IMR-90 (cell line): Measurements from ENCODE around the gene B3GAT2. TPM values are rescaled to one million over a fixed set of nuclear protein-coding genes. Genes with fewer than 3 reads are reported as not detected.

Experiments used
- ATAC-seq: fragments of 200-7000 bp; cut with Tn5 transposase; 2 replicates; pipeline ENCODE4 v1.9.1; 2020; ENCODE audit warnings: low read depth, mild to moderate bottlenecking, moderate library complexity
- BruUV-seq: library from RNA; stranded (reverse); fragments of 400-500 nt; replicated peaks from 2 replicates; lab custom pipeline; 2021; lab: Mats Ljungman, UMichigan
- CTCF ChIA-PET: fragments of 300-600 bp; formaldehyde crosslinking; extraction: SDS; loops from one replicate; lab custom pipeline; 2021; ENCODE audit warnings: antibody characterized with exemption; lab: Yijun Ruan, JAX
- POLR2A ChIA-PET: fragments of 300-600 bp; sonication (Branson Sonifier 250); formaldehyde crosslinking; loops from one replicate; lab custom pipeline; 2022; ENCODE audit warnings: antibody characterized with exemption; ENCODE audit not compliant: unreplicated experiment; lab: Charles Lee
- DNase-seq: peaks from one replicate; pipeline ENCODE4 v3.0.0; 2013
- H2AFZ ChIP-seq: replicated peaks from 2 replicates; pipeline ENCODE3; 2013; ENCODE audit warnings: low read length, mild to moderate bottlenecking; ENCODE audit not compliant: poor library complexity
- H2AK5ac ChIP-seq: 2 replicates; pipeline ENCODE4 v1.6.1; 2013; ENCODE audit warnings: low read depth, low read length, inconsistent platforms
- H2AK9ac ChIP-seq: replicated peaks from 2 replicates; pipeline ENCODE3; 2013; ENCODE audit warnings: mild to moderate bottlenecking, low read depth, low read length, moderate library complexity; ENCODE audit not compliant: poor library complexity
- H2BK120ac ChIP-seq: 2 replicates; pipeline ENCODE4 v1.6.1; 2013; ENCODE audit warnings: low read depth, low read length, inconsistent platforms
- H2BK15ac ChIP-seq: 3 replicates; pipeline ENCODE4 v1.6.1; 2013; ENCODE audit warnings: low read depth, low read length, inconsistent platforms
- H2BK20ac ChIP-seq: 2 replicates; pipeline ENCODE4 v1.6.1; 2013; ENCODE audit warnings: low read depth, mild to moderate bottlenecking, inconsistent platforms, low read length, moderate library complexity
- H2BK5ac ChIP-seq: 2 replicates; pipeline ENCODE4 v1.6.1; 2013; ENCODE audit warnings: mild to moderate bottlenecking, low read depth, low read length, inconsistent platforms; ENCODE audit not compliant: poor library complexity, severe bottlenecking
- H3K14ac ChIP-seq: replicated peaks from 2 replicates; pipeline ENCODE4 v1.6.1; 2013; ENCODE audit warnings: low read depth, low read length, inconsistent platforms
- H3K18ac ChIP-seq: 2 replicates; pipeline ENCODE4 v1.6.1; 2013; ENCODE audit warnings: low read depth, low read length, control low read depth
- H3K23ac ChIP-seq: 2 replicates; pipeline ENCODE4 v1.6.1; 2013; ENCODE audit warnings: low read depth, low read length, inconsistent platforms
- H3K27ac ChIP-seq: 2 replicates; pipeline ENCODE4 v1.5.1; 2013; ENCODE audit warnings: mild to moderate bottlenecking, control low read depth, low read length; ENCODE audit not compliant: insufficient read depth
- H3K27me3 ChIP-seq: 2 replicates; pipeline ENCODE4 v1.6.1; 2013; ENCODE audit warnings: low read length; ENCODE audit not compliant: control insufficient read depth, insufficient read depth
- H3K36me3 ChIP-seq: 2 replicates; pipeline ENCODE4 v1.6.1; 2013; ENCODE audit warnings: low read length, mixed read lengths; ENCODE audit not compliant: control insufficient read depth, insufficient read depth
- H3K4ac ChIP-seq: 2 replicates; pipeline ENCODE4 v1.6.1; 2013; ENCODE audit warnings: low read depth, low read length, inconsistent platforms
- H3K4me1 ChIP-seq: 2 replicates; pipeline ENCODE4 v1.6.1; 2013; ENCODE audit warnings: low read length, mixed read lengths; ENCODE audit not compliant: control insufficient read depth, insufficient read depth
- H3K4me2 ChIP-seq: 2 replicates; pipeline ENCODE4 v1.6.1; 2013; ENCODE audit warnings: low read depth, mild to moderate bottlenecking, control low read depth, low read length, moderate library complexity
- H3K4me3 ChIP-seq: 2 replicates; pipeline ENCODE4 v1.5.1; 2013; ENCODE audit warnings: low read depth, mild to moderate bottlenecking, control low read depth, low read length, moderate library complexity; ENCODE audit not compliant: insufficient read depth
- H3K56ac ChIP-seq: 2 replicates; pipeline ENCODE4 v1.6.1; 2013; ENCODE audit warnings: low read length, inconsistent platforms; ENCODE audit not compliant: insufficient read depth; ENCODE audit errors: extremely low read depth
- H3K79me1 ChIP-seq, 2 experiments: 2 replicates each; pipeline ENCODE4 v1.6.1; 2013; ENCODE audit warnings: low read length in 2 of 2, inconsistent platforms in 1 of 2, low read depth in 1 of 2
- H3K9ac ChIP-seq: 2 replicates; pipeline ENCODE4 v1.6.1; 2013; ENCODE audit warnings: low read depth, low read length, control low read depth
- H3K9me1 ChIP-seq: 2 replicates; pipeline ENCODE4 v1.6.1; 2013; ENCODE audit warnings: low read length, inconsistent platforms; ENCODE audit not compliant: insufficient read depth
- H3K9me3 ChIP-seq: 2 replicates; pipeline ENCODE4 v1.6.1; 2013; ENCODE audit warnings: low read length; ENCODE audit not compliant: control insufficient read depth, insufficient read depth
- H4K20me1 ChIP-seq: 2 replicates; pipeline ENCODE4 v1.6.1; 2013; ENCODE audit warnings: low read length, inconsistent platforms; ENCODE audit not compliant: insufficient read depth
- H4K5ac ChIP-seq: 2 replicates; pipeline ENCODE4 v1.6.1; 2013; ENCODE audit warnings: mild to moderate bottlenecking, low read depth, low read length, control low read depth
- H4K8ac ChIP-seq, 2 experiments: 2 replicates each; pipeline ENCODE4 v1.6.1; 2013; ENCODE audit warnings: low read depth in 2 of 2, low read length in 2 of 2, control low read depth in 1 of 2, inconsistent platforms in 1 of 2
- H4K91ac ChIP-seq: 2 replicates; pipeline ENCODE4 v1.6.1; 2013; ENCODE audit warnings: low read depth, low read length, inconsistent platforms; ENCODE audit not compliant: insufficient read depth
- BHLHE40 ChIP-seq: fragments of 150-350 bp; IDR thresholded peaks from 2 replicates; pipeline ENCODE4 v1.6.1; 2016; ENCODE audit warnings: mild to moderate bottlenecking, low read depth, low read length
- CEBPB ChIP-seq: IDR thresholded peaks from 2 replicates; pipeline ENCODE4 v1.6.1; 2012; ENCODE audit warnings: low read depth, low read length, improper control_type of control experiment
- CHD1 ChIP-seq: IDR thresholded peaks from 2 replicates; pipeline ENCODE4 v1.6.1; 2012; ENCODE audit warnings: low read depth, low read length, improper control_type of control experiment
- FOS ChIP-seq: fragments of 150-350 bp; IDR thresholded peaks from 2 replicates; pipeline ENCODE4 v1.6.1; 2016; ENCODE audit warnings: low read depth, low read length
- MAFK ChIP-seq: IDR thresholded peaks from 2 replicates; pipeline ENCODE4 v1.6.1; 2012; ENCODE audit warnings: low read depth, low read length, improper control_type of control experiment
- MXI1 ChIP-seq: IDR thresholded peaks from 2 replicates; pipeline ENCODE4 v1.6.1; 2012; ENCODE audit warnings: low read depth, mild to moderate bottlenecking, low read length, moderate library complexity, borderline replicate concordance
- NFE2L2 ChIP-seq: fragments of 150-350 bp; IDR thresholded peaks from 2 replicates; pipeline ENCODE4 v1.6.1; 2016; ENCODE audit warnings: low read depth, mild to moderate bottlenecking, low read length
- RAD21 ChIP-seq: IDR thresholded peaks from 2 replicates; pipeline ENCODE4 v1.6.1; 2012; ENCODE audit warnings: low read length, improper control_type of control experiment
- RCOR1 ChIP-seq: IDR thresholded peaks from 2 replicates; pipeline ENCODE4 v1.6.1; 2012; ENCODE audit warnings: mild to moderate bottlenecking, low read length, improper control_type of control experiment; ENCODE audit not compliant: insufficient replicate concordance
- SMC3 ChIP-seq: fragments of 150-350 bp; IDR thresholded peaks from 2 replicates; pipeline ENCODE4 v1.6.1; 2016; ENCODE audit warnings: low read depth, mild to moderate bottlenecking, antibody characterized with exemption, low read length, moderate library complexity
- USF2 ChIP-seq: fragments of 150-350 bp; IDR thresholded peaks from 2 replicates; pipeline ENCODE4 v1.6.1; 2017; ENCODE audit warnings: mild to moderate bottlenecking, antibody characterized with exemption, low read length, low read depth
- WGBS, 2 experiments: methylation state at CpG; one replicate each; pipeline versions ENCODE4 v1.1.5 to v1.1.7; 2013; ENCODE audit warnings: missing lambda C conversion rate in 2 of 2; ENCODE audit not compliant: insufficient read length in 1 of 2; ENCODE audit errors: extremely low coverage in 2 of 2; 5-methylcytosine and 5-hydroxymethylcytosine counted together
- dilution Hi-C: fragments of 300-500 bp; cut with HindIII; formaldehyde crosslinking; loops from one replicate; pipeline ENCODE4 v1.14.3; 2018; ENCODE audit warnings: low sequenced_read_pairs; ENCODE audit not compliant: unreplicated experiment
- in situ Hi-C: fragments of 300-500 bp; cut with MboI; formaldehyde crosslinking; loops from 3 replicates; pipeline ENCODE4 v1.14.3; 2019; ENCODE audit warnings: low sequenced_read_pairs, inconsistent platforms, mixed read lengths
- intact Hi-C: fragments of 100-400 bp; cut with micrococcal nuclease; formaldehyde crosslinking; loops from 2 replicates; pipeline ENCODE4 v1.10.0; 2022
- polyA plus RNA-seq, 3 experiments: library from polyadenylated mRNA; depleted of rRNA; stranded (reverse); fragments of >200 nt; gene quantifications; 2 replicates each; pipeline ENCODE4 v1.2.3, GENCODE V29; 2012; ENCODE audit warnings: low replicate concordance in 1 of 3
- total RNA-seq: library from RNA; depleted of rRNA; stranded (reverse); fragments of >200 nt; gene quantifications from 2 replicates; pipeline ENCODE4 v1.2.3, GENCODE V29; 2012

B3GAT2 gene
- total and polyA plus RNA-seq, 2 of the 4 experiments (the other 2 are of a cell fraction): 0.02 TPM; not detected in 1

GRCh38 chr6:70933853-70934252 is 23.0 kb downstream of the B3GAT2 start:
- H2AFZ ChIP-seq: no peak overlapping the region
- H3K27ac ChIP-seq: no peak overlapping the region
- in situ Hi-C loops: no loop called here
- H3K79me1 ChIP-seq: no peaks in the 10 kb centered on the region
- no peak overlapping the region for H2BK120ac ChIP-seq
- H4K91ac ChIP-seq: no peak overlapping the region
- H3K9me3 ChIP-seq: no peaks in the 10 kb centered on the region
- DNase-seq: no peak
- no peaks in the 10 kb centered on the region for H3K4me1 ChIP-seq
- H3K14ac ChIP-seq: no peak overlapping the region
- no peak overlapping the region for H3K9ac ChIP-seq
- no peak overlapping the region for H3K4ac ChIP-seq
- no peaks in the 10 kb centered on the region for H3K27me3 ChIP-seq
- no peaks in the 10 kb centered on the region for H3K36me3 ChIP-seq
- no peak overlapping the region for H2AK9ac ChIP-seq
- no peak overlapping the region for H3K23ac ChIP-seq
- H3K9me1 ChIP-seq: no peaks in the 10 kb centered on the region
- no peak overlapping the region for H2BK20ac ChIP-seq
- no peak overlapping the region for H3K4me3 ChIP-seq
- CTCF ChIA-PET: no interaction called here
- intact Hi-C loops: no loop called here
- H3K18ac ChIP-seq: no peak overlapping the region
- no peak overlapping the region for H3K4me2 ChIP-seq
- TF ChIP-seq FOS (no peak), RCOR1 (no peak), USF2 (no peak), SMC3 (no peak), CHD1 (no peak), CEBPB (no peak), MXI1 (no peak), RAD21 (no peak), NFE2L2 (no peak), BHLHE40 (no peak), MAFK (no peak)
- no peak overlapping the region for H2BK5ac ChIP-seq
- no peaks in the 10 kb centered on the region for H4K20me1 ChIP-seq
- H3K56ac ChIP-seq: no peak overlapping the region
- WGBS, 2 experiments: no CpG with 5 or more reads among the region's 3 CpGs
- no peak overlapping the region for H4K8ac ChIP-seq
- H4K5ac ChIP-seq: no peak overlapping the region
- no peak overlapping the region for H2BK15ac ChIP-seq
- no peak overlapping the region for H2AK5ac ChIP-seq
- POLR2A ChIA-PET: no interaction called here
- ATAC-seq: no peak
- dilution Hi-C loops: no loop called here
- BruUV-seq: no TSS peak
